Measurements from ENCODE around the gene PDIA5. TPM values are rescaled to one million over a fixed set of nuclear protein-coding genes. Genes with fewer than 3 reads are reported as not detected.

The PDIA5 gene
- total RNA-seq, 2 experiments from 2014 or later = 2.2 to 3.0 TPM

- Mint-ChIP-seq H3K36me3 (ENCODE audit: low read depth) (peaks cover 34% of the 10 kb centered on the region), H3K27me3 (no peaks in the 10 kb centered on the region), H3K4me1 (ENCODE audit: low read depth) (no peaks in the 10 kb centered on the region), H3K9me3 (no peaks in the 10 kb centered on the region), H3K27ac (peak overlapping the region; percentile 57), H3K4me3 (no peak overlapping the region)
- no peak for ATAC-seq (ENCODE audit: poor library complexity)
- Histone ChIP-seq H3K27me3 (ENCODE audit: control insufficient read depth in 1 of 2, insufficient read depth in 2 of 2, low read length in 2 of 2) (no peaks in the 10 kb centered on the region), H3K4me3 (ENCODE audit: low read length) (no peak overlapping the region), H3K9me3 (ENCODE audit: control insufficient read depth in 1 of 2, insufficient read depth in 1 of 2, low read length in 2 of 2) (peaks cover 0 to 16% of the 10 kb centered on the region in 2 experiments), H3K27ac (ENCODE audit: low read depth in 1 of 2, low read length in 2 of 2) (no peak overlapping the region), H3K4me1 (ENCODE audit: insufficient read depth, low read length) (peaks cover 2% of the 10 kb centered on the region), H3K36me3 (ENCODE audit: insufficient read depth, low read length) (peaks cover 8% of the 10 kb centered on the region)
- intact Hi-C loops (cut with DNase I, micrococcal nuclease) = no loop called here
- ChIA-PET CTCF (no interaction called here), POLR2A (no interaction called here)
- DNase-seq = no peak
- TF ChIP-seq CTCF (IDR thresholded peaks at IDR 0.05) = no peak
Measured at GRCh38 chr3:123152687-123153086, 85.9 kb downstream of the PDIA5 start.

- Histone ChIP-seq H3K36me3 (ENCODE audit: insufficient read depth, low read length) (peaks cover 8% of the 10 kb centered on the region), H3K4me1 (ENCODE audit: insufficient read depth, low read length) (peaks cover 2% of the 10 kb centered on the region), H3K4me3 (ENCODE audit: low read length) (no peak overlapping the region), H3K9me3 (ENCODE audit: control insufficient read depth in 1 of 2, insufficient read depth in 1 of 2, low read length in 2 of 2) (peaks cover 0 to 16% of the 10 kb centered on the region in 2 experiments), H3K27ac (ENCODE audit: low read depth in 1 of 2, low read length in 2 of 2) (no peak overlapping the region), H3K27me3 (ENCODE audit: control insufficient read depth in 1 of 2, insufficient read depth in 2 of 2, low read length in 2 of 2) (no peaks in the 10 kb centered on the region)
- DNase-seq = no peak
- Mint-ChIP-seq H3K27ac (peak overlapping the region; percentile 57), H3K36me3 (ENCODE audit: low read depth) (peaks cover 36% of the 10 kb centered on the region), H3K4me3 (no peak overlapping the region), H3K9me3 (no peaks in the 10 kb centered on the region), H3K4me1 (ENCODE audit: low read depth) (no peaks in the 10 kb centered on the region), H3K27me3 (no peaks in the 10 kb centered on the region)
- ATAC-seq (ENCODE audit: poor library complexity) = no peak
- POLR2A ChIA-PET = no interaction called here
- CTCF ChIA-PET = no interaction called here
- no peak for TF ChIP-seq CTCF (IDR thresholded peaks at IDR 0.05)
- intact Hi-C loops (cut with DNase I, micrococcal nuclease) = no loop called here
Measured at GRCh38 chr3:123153125-123154019, 86.5 kb downstream of the PDIA5 start.

- DNase-seq = peak in 1 of 14 experiments; percentile 20
- peaks cover 2% of the 10 kb centered on the region for H3K4me1 ChIP-seq (ENCODE audit: insufficient read depth, low read length)
- no peaks in the 10 kb centered on the region for H3K27me3 ChIP-seq (ENCODE audit: control insufficient read depth in 1 of 2, insufficient read depth in 2 of 2, low read length in 2 of 2)
- no peak for TF ChIP-seq CTCF (IDR thresholded peaks at IDR 0.05)
- H3K4me3 ChIP-seq (ENCODE audit: low read length) = no peak overlapping the region
- intact Hi-C loops (cut with DNase I, micrococcal nuclease) = no loop called here
- H3K27ac ChIP-seq (ENCODE audit: low read depth in 1 of 2, low read length in 2 of 2) = no peak overlapping the region
- Mint-ChIP-seq H3K9me3 (no peaks in the 10 kb centered on the region), H3K36me3 (ENCODE audit: low read depth) (peaks cover 36% of the 10 kb centered on the region), H3K27me3 (no peaks in the 10 kb centered on the region), H3K4me3 (no peak overlapping the region), H3K27ac (no peak overlapping the region), H3K4me1 (ENCODE audit: low read depth) (no peaks in the 10 kb centered on the region)
- peaks cover 8% of the 10 kb centered on the region for H3K36me3 ChIP-seq (ENCODE audit: insufficient read depth, low read length)
- ChIA-PET CTCF (no interaction called here), POLR2A (no interaction called here)
- peaks cover 0 to 16% of the 10 kb centered on the region in 2 experiments for H3K9me3 ChIP-seq (ENCODE audit: control insufficient read depth in 1 of 2, insufficient read depth in 1 of 2, low read length in 2 of 2)
- ATAC-seq (ENCODE audit: poor library complexity) = no peak
Measured at GRCh38 chr3:123154020-123154985, 87.5 kb downstream of the PDIA5 start.
